AG04450 (cell line): ENCODE results near the gene DPYD. TPM values are rescaled to one million over a fixed set of nuclear protein-coding genes. Genes with fewer than 3 reads are reported as not detected.

Source experiments
- CTCF ChIA-PET: fragments of 300-600, 350-600 bp; formaldehyde crosslinking; extraction: SDS; loops from one replicate; lab custom pipeline; 2022; ENCODE audit warnings: antibody characterized with exemption, inconsistent platforms; lab: Charles Lee
- POLR2A ChIA-PET: fragments of 350-600 bp; formaldehyde crosslinking; extraction: SDS; loops from one replicate; lab custom pipeline; 2021; ENCODE audit warnings: antibody characterized with exemption, inconsistent platforms; lab: Yijun Ruan, JAX
- DNase-seq: peaks from one replicate; pipeline ENCODE4 v3.0.0-alpha.2; 2011; ENCODE audit warnings: low read depth, low spot score
- H3K27ac ChIP-seq: one replicate; pipeline ENCODE4 v1.5.1; 2012; ENCODE audit warnings: low read depth, low read length, control low read depth
- H3K27me3 ChIP-seq: one replicate; pipeline ENCODE4 v1.6.0; 2012; ENCODE audit warnings: low read length; ENCODE audit not compliant: control insufficient read depth, insufficient read depth
- H3K4me3 ChIP-seq: 2 replicates; pipeline ENCODE4 v1.5.1; 2011; ENCODE audit warnings: mild to moderate bottlenecking, low read depth, low read length, control low read depth
- H3K9me3 ChIP-seq: 2 replicates; pipeline ENCODE4 v1.5.1; 2012; ENCODE audit warnings: low read length; ENCODE audit not compliant: control insufficient read depth, insufficient read depth
- CTCF ChIP-seq: IDR thresholded peaks from 2 replicates; pipeline ENCODE4 v1.5.1; 2011; ENCODE audit warnings: low read depth, low read length, control low read depth, inconsistent platforms
- polyA plus RNA-seq: library from polyadenylated mRNA; depleted of rRNA; stranded (reverse); fragments of >200 nt; gene quantifications from 2 replicates; pipeline ENCODE4 v1.2.3, GENCODE V29; 2011

Gene DPYD
- polyA plus RNA-seq, 1 experiment = 21.4 TPM

DNA sequence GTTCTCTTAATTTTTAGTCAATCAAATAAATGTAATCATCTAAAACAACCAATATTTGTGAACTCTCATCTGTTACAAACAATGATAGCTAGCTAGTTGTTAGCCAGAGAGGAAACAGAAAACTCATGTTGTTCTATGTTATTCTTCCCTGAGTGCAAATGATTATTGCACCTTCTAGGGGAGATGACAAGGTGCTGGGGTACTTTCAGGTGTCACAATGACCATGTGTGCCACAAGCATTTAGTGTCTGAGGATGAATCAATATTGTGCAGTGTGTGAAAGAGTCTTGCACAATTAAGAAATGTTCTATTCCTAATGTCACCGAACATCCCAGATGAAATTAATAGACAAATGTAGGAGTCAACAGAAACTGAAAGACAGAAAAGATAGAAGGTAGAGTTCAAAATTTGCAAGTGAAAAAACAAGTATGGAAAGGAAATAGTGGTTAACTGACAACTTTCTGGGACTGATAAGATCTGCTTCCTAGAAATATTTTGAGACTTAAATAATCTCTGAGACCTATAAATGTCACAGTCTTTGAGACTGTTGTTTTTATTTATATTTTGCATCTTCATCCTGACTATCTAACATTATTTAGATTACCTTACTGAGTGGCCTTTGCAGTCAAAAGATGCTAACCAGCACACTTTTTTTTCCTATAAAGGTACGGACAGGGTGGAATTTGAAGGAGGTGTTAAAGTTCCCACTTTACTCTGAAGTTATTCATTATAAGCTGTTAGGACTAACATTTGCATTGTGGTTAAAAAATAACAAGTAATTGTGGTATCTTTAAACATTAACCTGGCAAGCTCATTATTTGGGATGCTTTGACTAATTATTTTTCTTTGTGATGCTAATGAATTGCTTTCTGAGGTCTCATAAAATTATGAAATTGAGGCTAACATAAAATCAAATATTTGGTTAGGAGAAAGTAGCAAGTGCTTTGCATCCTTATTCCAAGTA lies 21.6 kb upstream of the DPYD start:
- CTCF ChIA-PET = interaction anchor here (1.3 kb wide), 1 partner anchor 525 kb away, joined by 3 read pairs; no protein-coding TSS in a partner anchor

GRCh38 chr1:97938285-97938642 lies 17.4 kb upstream of the DPYD start:
- ChIA-PET POLR2A (no interaction called here), CTCF (no interaction called here)
- H3K27me3 ChIP-seq = no peaks in the 10 kb centered on the region
- H3K9me3 ChIP-seq = no peaks in the 10 kb centered on the region
- H3K4me3 ChIP-seq = no peak overlapping the region
- TF ChIP-seq CTCF = no peak
- H3K27ac ChIP-seq = no peak overlapping the region
- DNase-seq = no peak

More for the DNA sequence above, 21.6 kb upstream of the DPYD start:
- no peaks in the 10 kb centered on the region for H3K27me3 ChIP-seq
- TF ChIP-seq CTCF = no peak
- H3K27ac ChIP-seq = no peak overlapping the region
- POLR2A ChIA-PET = no interaction called here
- no peak overlapping the region for H3K4me3 ChIP-seq
- no peaks in the 10 kb centered on the region for H3K9me3 ChIP-seq
- no peak for DNase-seq

DNA sequence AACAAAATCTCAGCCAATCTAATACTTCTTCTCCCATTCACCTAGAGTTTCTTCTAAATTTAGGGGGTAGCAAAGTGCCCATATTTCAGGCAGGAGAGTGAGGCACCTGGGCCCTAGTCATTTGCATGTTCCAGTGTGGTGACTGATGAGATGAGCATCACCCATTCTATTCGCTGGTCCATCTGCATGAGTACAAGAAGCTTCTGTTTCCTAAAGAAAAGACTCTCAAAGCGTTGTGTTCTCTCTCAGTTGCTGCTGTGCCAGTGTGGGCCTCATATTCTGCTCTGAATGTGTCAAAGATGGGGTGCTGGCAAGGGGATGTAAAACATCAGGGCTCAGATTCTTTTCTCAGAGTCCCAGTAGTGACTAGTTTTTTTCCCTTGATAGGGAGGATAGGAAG lies 16.1 kb upstream of the DPYD start:
- H3K27ac ChIP-seq = no peak overlapping the region
- no peak for DNase-seq
- CTCF ChIA-PET = no interaction called here
- TF ChIP-seq CTCF = no peak
- H3K4me3 ChIP-seq = no peak overlapping the region
- no peaks in the 10 kb centered on the region for H3K9me3 ChIP-seq
- POLR2A ChIA-PET = no interaction called here
- H3K27me3 ChIP-seq = no peaks in the 10 kb centered on the region

GRCh38 chr1:97934491-97934890 lies 13.7 kb upstream of the DPYD start:
- POLR2A ChIA-PET = no interaction called here
- Histone ChIP-seq H3K9me3 (no peaks in the 10 kb centered on the region), H3K27me3 (no peaks in the 10 kb centered on the region), H3K4me3 (no peak overlapping the region), H3K27ac (no peak overlapping the region)
- DNase-seq = no peak
- no peak for TF ChIP-seq CTCF
- CTCF ChIA-PET = no interaction called here
